Measurements from ENCODE around the gene GNAL.

GNAL gene

GRCh38 chr18:11729556-11729955, 40.5 kb downstream of the GNAL start:
- DNase-seq: no peak

- peak; percentile 13 for DNase-seq
Observed at GRCh38 chr18:11733031-11733430, 44.0 kb downstream of the GNAL start.

- no peak for DNase-seq
Observed at GRCh38 chr18:11736656-11737055, 47.6 kb downstream of the GNAL start.

- no peak for DNase-seq
Observed at GRCh38 chr18:11739893-11740292, 50.8 kb downstream of the GNAL start.

- DNase-seq: no peak
Observed at GRCh38 chr18:11740461-11740860, 51.4 kb downstream of the GNAL start.

- no peak for DNase-seq
Observed at GRCh38 chr18:11741505-11742145, 52.6 kb downstream of the GNAL start.

GRCh38 chr18:11745521-11745920, 56.5 kb downstream of the GNAL start:
- no peak for DNase-seq

GRCh38 chr18:11747286-11747685, 58.2 kb downstream of the GNAL start:
- no peak for DNase-seq

GRCh38 chr18:11747731-11748130, 58.7 kb downstream of the GNAL start:
- peak; percentile 9 for DNase-seq

- no peak for DNase-seq
Observed at GRCh38 chr18:11749305-11749704, 60.2 kb downstream of the GNAL start.

- no peak for DNase-seq
Observed at GRCh38 chr18:11750171-11750570, 61.1 kb downstream of the GNAL start.

GRCh38 chr18:11750581-11751310, 61.7 kb downstream of the GNAL start:
- DNase-seq: no peak

- DNase-seq: no peak
Observed at GRCh38 chr18:11751341-11752115, 62.5 kb downstream of the GNAL start.

GRCh38 chr18:11752116-11752911, 63.2 kb downstream of the GNAL start:
- peak; percentile 12 for DNase-seq

GRCh38 chr18:11754979-11755378, 65.9 kb downstream of the GNAL start:
- no peak for DNase-seq

- no peak for DNase-seq
Observed at GRCh38 chr18:11757084-11757590, 68.1 kb downstream of the GNAL start.

GRCh38 chr18:11759456-11759855, 70.4 kb downstream of the GNAL start:
- no peak for DNase-seq

- DNase-seq: no peak
Observed at GRCh38 chr18:11760498-11761167, 71.6 kb downstream of the GNAL start.

GRCh38 chr18:11761553-11761952, 72.5 kb downstream of the GNAL start:
- no peak for DNase-seq

- no peak for DNase-seq
Observed at GRCh38 chr18:11762429-11762828, 73.4 kb downstream of the GNAL start.

- DNase-seq: no peak
Observed at GRCh38 chr18:11767329-11767728, 78.3 kb downstream of the GNAL start.

GRCh38 chr18:11767935-11768334, 78.9 kb downstream of the GNAL start:
- no peak for DNase-seq
